AG10803 (cell line): Measurements from ENCODE around the gene FIGLA.
"Not testable (repeated sequence)": the region's sequence is repeated elsewhere in the genome, so short reads cannot be mapped to it uniquely, and the experiment has no call there.

Experiments
- DNase-seq: peaks from one replicate; pipeline ENCODE4 v3.0.0; 2010; ENCODE audit warnings: low read depth
- H3K4me3 ChIP-seq: 2 replicates; pipeline ENCODE4 v1.5.1; 2011; ENCODE audit warnings: mild to moderate bottlenecking, low read length, control low read depth
- CTCF ChIP-seq: conservative IDR thresholded peaks from 2 replicates; pipeline ENCODE4 v1.5.1; 2011; ENCODE audit warnings: mild to moderate bottlenecking, low read length, control low read depth, inconsistent platforms

Gene FIGLA

GRCh38 chr2:70799706-70800105, 9.3 kb upstream of the FIGLA start:
- TF ChIP-seq CTCF: no peak
- no peak overlapping the region for H3K4me3 ChIP-seq
- no peak for DNase-seq

GRCh38 chr2:70797996-70798395, 7.6 kb upstream of the FIGLA start:
- not testable (repeated sequence) for DNase-seq, H3K4me3 ChIP-seq

GRCh38 chr2:70797506-70797905, 7.1 kb upstream of the FIGLA start:
- H3K4me3 ChIP-seq: no peak overlapping the region
- TF ChIP-seq CTCF: no peak
- no peak for DNase-seq

- no peak for DNase-seq
- no peak overlapping the region for H3K4me3 ChIP-seq
- no peak for TF ChIP-seq CTCF
These were observed 5.8 kb upstream of the FIGLA start for GRCh38 chr2:70796262-70796661.

- H3K4me3 ChIP-seq: no peak overlapping the region
- DNase-seq: no peak
- TF ChIP-seq CTCF: no peak
These were observed 4.9 kb upstream of the FIGLA start for GRCh38 chr2:70795164-70795995.

GRCh38 chr2:70793450-70793849, 3.0 kb upstream of the FIGLA start:
- no peak for DNase-seq
- no peak overlapping the region for H3K4me3 ChIP-seq
- no peak for TF ChIP-seq CTCF

GRCh38 chr2:70789304-70790135, 923 bp downstream of the FIGLA start:
- H3K4me3 ChIP-seq: peak overlapping the region; percentile 27
- DNase-seq: peak; percentile 45

More at GRCh38 chr2:70789304-70790135, 923 bp downstream of the FIGLA start:
- peak; percentile 73 for TF ChIP-seq CTCF
